Measurements from ENCODE around the gene SSX2IP. TPM values are rescaled to one million over a fixed set of nuclear protein-coding genes. Genes with fewer than 3 reads are reported as not detected.
A peak's percentile ranks its signal among the peaks of the same experiment; 100 is the strongest.
"Not testable (repeated sequence)": the region's sequence is repeated elsewhere in the genome, so short reads cannot be mapped to it uniquely, and the experiment has no call there.

Gene SSX2IP
- total and polyA plus RNA-seq, 7 donors = 2.4 to 57.6 (median 24.7) TPM

DNA sequence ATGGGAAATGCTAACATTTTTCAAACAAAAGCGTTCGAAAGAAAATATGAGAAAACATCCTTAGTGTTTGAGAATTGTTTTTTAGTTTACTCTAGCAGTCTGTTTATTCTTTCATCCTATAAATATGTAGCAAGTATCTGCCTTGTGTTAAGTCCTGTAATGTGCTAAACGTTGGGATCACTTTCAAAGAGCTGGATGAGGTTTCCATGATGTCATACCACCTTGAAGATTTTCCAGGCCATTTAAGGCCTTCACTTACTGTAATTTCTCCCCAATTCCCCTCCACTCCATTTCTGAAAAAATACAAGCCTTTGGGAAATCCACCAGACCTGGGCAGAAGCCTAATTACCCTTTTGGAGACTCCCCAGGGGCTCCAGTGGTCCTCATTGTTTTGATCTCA lies 91.8 kb downstream of the SSX2IP start:
- WGBS, 2 donors = 77 to 84% methylated on average over 3 of the region's 3 CpGs
- H3K9me3 ChIP-seq = peaks cover 0 to 5% (median 0%) of the 10 kb centered on the region in 4 donors
- H3K27ac ChIP-seq = peak overlapping the region in 3 of 4 donors; percentile 23 to 67 (median 63)
- DNase-seq = no peak
- H3K4me1 ChIP-seq = peaks cover 0 to 28% (median 16%) of the 10 kb centered on the region in 4 donors
- H3K36me3 ChIP-seq = no peaks in the 10 kb centered on the region
- TF ChIP-seq, protein P1, sequence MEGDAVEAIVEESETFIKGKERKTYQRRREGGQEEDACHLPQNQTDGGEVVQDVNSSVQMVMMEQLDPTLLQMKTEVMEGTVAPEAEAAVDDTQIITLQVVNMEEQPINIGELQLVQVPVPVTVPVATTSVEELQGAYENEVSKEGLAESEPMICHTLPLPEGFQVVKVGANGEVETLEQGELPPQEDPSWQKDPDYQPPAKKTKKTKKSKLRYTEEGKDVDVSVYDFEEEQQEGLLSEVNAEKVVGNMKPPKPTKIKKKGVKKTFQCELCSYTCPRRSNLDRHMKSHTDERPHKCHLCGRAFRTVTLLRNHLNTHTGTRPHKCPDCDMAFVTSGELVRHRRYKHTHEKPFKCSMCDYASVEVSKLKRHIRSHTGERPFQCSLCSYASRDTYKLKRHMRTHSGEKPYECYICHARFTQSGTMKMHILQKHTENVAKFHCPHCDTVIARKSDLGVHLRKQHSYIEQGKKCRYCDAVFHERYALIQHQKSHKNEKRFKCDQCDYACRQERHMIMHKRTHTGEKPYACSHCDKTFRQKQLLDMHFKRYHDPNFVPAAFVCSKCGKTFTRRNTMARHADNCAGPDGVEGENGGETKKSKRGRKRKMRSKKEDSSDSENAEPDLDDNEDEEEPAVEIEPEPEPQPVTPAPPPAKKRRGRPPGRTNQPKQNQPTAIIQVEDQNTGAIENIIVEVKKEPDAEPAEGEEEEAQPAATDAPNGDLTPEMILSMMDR (IDR thresholded peaks at IDR 0.05) = no peak
- no peak for TF ChIP-seq POLR2A (IDR thresholded peaks at IDR 0.05)
- TF ChIP-seq EP300 (IDR thresholded peaks at IDR 0.05) = peak in 2 of 4 donors; percentile 33 to 51
- TF ChIP-seq POLR2AphosphoS5 (IDR thresholded peaks at IDR 0.05) = peak in 2 of 4 donors; percentile 24 to 35
- intact Hi-C loops (cut with DNase I) = no loop called here
- no peak overlapping the region for H3K4me3 ChIP-seq
- H3K27me3 ChIP-seq = no peaks in the 10 kb centered on the region

DNA sequence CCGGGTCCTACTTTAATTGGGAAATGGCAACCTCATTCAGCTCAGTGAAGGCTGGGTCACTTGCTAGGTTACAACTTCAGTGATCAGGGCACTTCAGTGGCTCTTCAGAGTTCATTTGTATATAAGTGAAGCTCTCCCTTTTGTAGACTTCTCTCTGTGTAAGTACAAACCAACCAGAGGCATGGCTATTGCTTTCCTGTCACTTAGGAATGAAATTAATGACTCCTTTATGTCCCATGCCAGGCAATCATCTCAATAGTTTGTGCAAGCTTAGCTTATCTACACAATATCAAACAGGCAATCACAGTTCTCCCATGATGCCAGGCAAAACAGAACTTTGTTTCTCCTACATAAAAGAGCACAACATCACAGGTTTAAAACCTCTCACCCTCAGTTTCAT lies 93.2 kb downstream of the SSX2IP start:
- H3K9me3 ChIP-seq = peaks cover 0 to 7% (median 0%) of the 10 kb centered on the region in 4 donors
- H3K27ac ChIP-seq = no peak overlapping the region
- H3K36me3 ChIP-seq = no peaks in the 10 kb centered on the region
- H3K4me3 ChIP-seq = no peak overlapping the region
- no peak for DNase-seq
- H3K4me1 ChIP-seq = peaks cover 0 to 18% (median 8%) of the 10 kb centered on the region in 4 donors
- TF ChIP-seq POLR2AphosphoS5 (IDR thresholded peaks at IDR 0.05) (no peak), EP300 (IDR thresholded peaks at IDR 0.05) (no peak), POLR2A (IDR thresholded peaks at IDR 0.05) (no peak)
- TF ChIP-seq, protein P1 (IDR thresholded peaks at IDR 0.05) = no peak
- WGBS, 2 donors = 91 to 97% methylated on average over 1 of the region's 1 CpG
- H3K27me3 ChIP-seq = no peaks in the 10 kb centered on the region
- intact Hi-C loops (cut with DNase I) = no loop called here

DNA sequence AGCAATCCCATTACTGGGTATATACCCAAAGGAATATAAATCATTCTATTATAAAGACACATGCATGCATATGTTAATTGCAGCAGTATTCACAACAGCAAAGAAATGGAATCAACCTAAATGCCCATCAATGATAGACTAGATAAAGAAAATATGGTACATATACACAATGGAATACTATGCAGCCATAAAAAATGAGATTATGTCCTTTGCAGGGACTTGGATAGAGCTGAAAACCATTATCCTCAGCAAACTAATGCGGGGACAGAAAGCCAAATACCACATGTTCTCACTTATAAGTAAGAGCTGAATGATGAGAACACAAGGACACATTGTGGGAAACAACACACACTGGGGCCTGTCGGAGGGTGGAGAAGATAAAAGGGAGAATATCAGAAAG lies 95.3 kb downstream of the SSX2IP start:
- H3K4me3 ChIP-seq; DNase-seq; H3K9me3 ChIP-seq; intact Hi-C loops (cut with DNase I); H3K27me3 ChIP-seq; H3K27ac ChIP-seq; H3K36me3 ChIP-seq: not testable (repeated sequence)
- peaks cover 0 to 18% (median 8%) of the 10 kb centered on the region in 4 donors for H3K4me1 ChIP-seq
- 93 to 94% methylated on average over 2 of the region's 2 CpGs for WGBS, 2 donors

Other genes starting within 250 kb of the SSX2IP start
- gene RPF1, start 211.2 kb downstream of the SSX2IP start, total RNA-seq = 10 to 100 TPM; 30.7 to 66.5 (median 41.8) TPM
- 10 to 100 TPM; 38.4 to 48.1 (median 42.1) TPM for gene RPF1, start 211.2 kb downstream of the SSX2IP start, polyA plus RNA-seq
- under 1 TPM; 0.36 to 0.83 (median 0.62) TPM for gene SPATA1, start 184.1 kb downstream of the SSX2IP start, total RNA-seq
- under 1 TPM in 1 of 3 donors, not detected in 2; 0.44 TPM for gene SPATA1, start 184.1 kb downstream of the SSX2IP start, polyA plus RNA-seq
- gene GNG5, start 183.9 kb downstream of the SSX2IP start, total RNA-seq = 100 to 1,000 TPM in 1 of 4 donors, 10 to 100 TPM in 3; 38.4 to 106 (median 76.2) TPM
- 100 to 1,000 TPM; 200 to 221 (median 210) TPM for gene GNG5, start 183.9 kb downstream of the SSX2IP start, polyA plus RNA-seq
- 10 to 100 TPM in 3 of 4 donors, 1 to 10 TPM in 1; 9.7 to 20.1 (median 14.2) TPM for gene CTBS, start 116.0 kb downstream of the SSX2IP start, total RNA-seq
- 10 to 100 TPM in 1 of 3 donors, 1 to 10 TPM in 2; 8.3 to 12.6 (median 9.9) TPM for gene CTBS, start 116.0 kb downstream of the SSX2IP start, polyA plus RNA-seq
- gene LPAR3, start 202.7 kb upstream of the SSX2IP start, total RNA-seq = not detected
- 1 to 10 TPM in 1 of 3 donors, under 1 TPM in 2; 0.23 to 1.4 (median 0.60) TPM for gene LPAR3, start 202.7 kb upstream of the SSX2IP start, polyA plus RNA-seq